Fibroblast of peridontal ligament (primary cell): Measurements from ENCODE around the gene CBLN3.

ENCODE experiments used
- DNase-seq: peaks from one replicate; pipeline ENCODE4 v3.0.0-alpha.2; 2010; ENCODE audit errors: extremely low read depth

Gene CBLN3

DNA sequence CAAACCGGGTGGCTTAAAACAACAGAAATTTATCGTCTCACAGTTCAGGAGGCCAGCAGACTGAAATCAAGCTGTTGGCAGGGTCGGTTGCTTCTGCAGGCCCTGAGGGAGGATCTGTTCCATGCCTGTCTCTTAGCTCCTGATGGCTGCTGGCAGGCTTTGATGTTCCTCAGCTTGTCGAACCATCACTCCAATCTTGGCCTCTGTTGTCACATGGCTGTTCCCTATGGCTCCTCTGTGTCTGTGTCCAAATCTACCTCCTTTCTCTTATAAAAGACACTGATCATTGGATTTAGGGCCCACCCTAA, 47.5 kb downstream of the CBLN3 start:
- DNase-seq: no peak

DNA sequence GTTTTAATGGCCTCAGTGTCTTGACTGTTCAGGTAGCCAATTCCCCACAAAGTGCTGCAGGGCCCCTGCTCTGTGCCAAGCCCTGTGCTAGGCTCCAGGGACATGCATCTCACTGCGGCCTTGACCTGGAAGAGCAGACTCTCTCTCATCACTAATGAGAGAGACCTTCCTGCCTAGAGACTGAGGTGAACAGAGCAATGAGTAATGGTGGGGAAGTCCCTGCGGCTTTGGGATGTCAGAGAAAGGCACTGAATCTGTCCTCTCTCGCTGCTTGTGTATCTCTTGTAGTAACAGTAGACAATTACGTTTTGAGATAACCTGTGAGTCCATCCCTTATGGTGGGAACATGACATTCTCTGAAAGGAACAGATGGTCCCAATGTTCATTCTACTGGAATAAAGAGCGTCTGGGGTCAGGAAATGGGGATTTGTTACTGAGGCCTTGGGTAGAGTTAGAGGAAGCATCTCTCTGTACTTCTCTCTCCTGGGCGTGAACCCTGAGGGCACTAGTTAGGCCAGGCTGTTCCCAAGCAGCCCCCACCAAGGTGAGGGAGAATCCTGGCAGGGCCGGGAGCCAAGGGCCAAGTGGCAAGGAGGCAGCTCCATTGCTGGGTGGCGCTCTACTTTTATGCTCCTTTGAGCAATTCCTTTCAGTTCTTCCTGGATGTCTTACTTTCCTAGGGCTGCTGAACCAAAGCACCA, 48.0 kb downstream of the CBLN3 start:
- DNase-seq: no peak

DNA sequence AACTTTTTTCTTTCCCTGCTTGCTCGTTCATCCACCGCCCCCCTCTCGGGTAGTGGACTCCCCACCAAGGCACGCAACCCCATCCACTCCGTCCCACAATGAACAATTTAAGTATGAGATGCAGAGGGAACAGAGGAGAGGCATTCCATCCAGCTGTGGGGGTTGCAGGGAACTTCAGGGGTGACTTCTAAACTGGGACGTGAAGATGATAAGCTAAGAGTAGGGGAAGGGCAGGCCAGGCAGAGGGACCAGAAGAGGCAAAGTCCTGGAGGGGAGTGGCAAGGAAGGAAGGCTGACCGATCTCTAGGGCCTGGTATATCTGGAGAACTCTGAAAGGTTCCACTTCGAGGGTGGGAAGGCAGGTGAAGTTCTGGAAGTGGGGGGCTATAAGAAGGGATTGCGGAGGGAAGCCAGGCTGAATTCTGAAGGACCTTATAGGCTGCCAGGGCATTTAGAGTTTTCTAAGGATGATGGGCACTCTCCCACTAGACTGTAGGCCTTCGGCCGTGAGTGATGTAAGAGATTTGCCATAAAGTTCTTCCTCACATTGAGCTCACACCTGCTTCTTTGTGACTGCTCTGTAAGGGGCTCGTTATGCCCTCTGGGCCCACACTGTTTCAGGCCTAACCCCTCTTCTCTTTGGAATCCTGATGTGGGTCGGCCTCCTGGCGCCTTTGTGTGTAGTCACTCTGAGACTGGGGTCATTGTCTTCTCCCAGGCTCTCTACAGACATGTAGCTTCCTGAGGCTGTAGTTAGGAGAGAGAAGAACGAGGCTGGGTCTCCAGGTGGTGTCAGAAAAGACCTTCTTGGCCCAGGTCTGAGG, 49.3 kb downstream of the CBLN3 start:
- DNase-seq: no peak

DNA sequence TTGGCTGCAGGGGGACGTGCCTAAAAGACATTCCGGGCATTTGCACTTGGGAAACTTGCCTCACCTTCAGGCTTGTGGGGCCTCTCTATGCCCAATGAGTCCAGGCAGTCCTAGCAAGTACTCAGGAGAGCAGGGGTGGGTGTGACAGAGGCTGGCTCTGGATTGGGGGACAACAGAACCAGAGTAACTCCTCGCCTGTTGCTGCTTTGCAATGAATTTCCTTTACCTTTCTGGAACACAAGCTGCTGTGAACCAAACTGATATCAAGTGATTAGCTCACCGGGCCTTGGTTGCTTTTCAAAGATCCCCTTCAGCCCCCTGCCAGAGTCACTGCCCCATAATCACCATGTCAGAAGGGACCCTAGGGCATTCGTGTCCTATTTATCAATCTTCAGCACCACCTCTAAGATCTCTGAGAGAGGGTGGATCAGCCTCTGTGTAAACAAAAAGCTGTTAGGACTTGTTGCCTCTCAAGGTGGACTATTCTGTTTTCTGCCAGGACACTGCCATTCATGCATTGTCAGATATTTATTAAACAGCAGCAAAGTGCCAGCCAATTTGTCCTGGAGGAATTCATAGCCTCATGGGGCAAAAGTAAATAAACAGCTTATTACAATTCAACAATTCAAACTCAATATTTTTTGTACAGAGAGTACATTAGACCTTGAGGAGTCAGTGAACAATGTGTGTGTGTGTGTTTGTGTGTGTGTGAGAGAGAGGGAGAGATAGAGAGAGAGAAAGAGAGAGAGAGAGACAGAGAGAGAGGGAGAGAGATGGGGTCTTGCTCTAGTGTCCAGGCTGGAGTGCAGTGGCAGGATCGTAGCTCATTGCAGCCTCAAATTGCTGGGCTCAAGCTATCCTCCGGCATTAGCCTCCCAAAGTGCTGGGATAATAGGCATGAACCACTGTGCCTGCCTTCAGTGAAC, 50.2 kb downstream of the CBLN3 start:
- no peak for DNase-seq

DNA sequence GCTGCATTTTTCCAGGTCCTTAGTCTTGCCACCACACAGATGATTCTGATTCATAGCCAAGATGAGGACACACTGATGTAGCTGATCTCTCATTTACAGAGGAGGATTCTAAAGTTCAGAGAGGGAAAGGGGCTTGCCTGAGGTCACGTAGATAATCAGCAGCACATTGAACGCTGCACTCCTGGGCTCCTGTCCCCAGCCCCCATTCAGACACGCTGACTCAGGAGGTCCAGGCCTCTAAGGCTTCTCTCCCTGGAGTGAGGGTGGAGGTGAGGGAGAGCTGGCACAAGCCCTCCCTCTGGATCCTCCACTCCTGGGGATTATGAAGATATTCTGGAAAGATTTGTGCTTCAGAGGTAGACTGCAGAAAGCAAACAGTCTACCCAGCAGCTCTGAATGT, 51.1 kb downstream of the CBLN3 start:
- DNase-seq: no peak

DNA sequence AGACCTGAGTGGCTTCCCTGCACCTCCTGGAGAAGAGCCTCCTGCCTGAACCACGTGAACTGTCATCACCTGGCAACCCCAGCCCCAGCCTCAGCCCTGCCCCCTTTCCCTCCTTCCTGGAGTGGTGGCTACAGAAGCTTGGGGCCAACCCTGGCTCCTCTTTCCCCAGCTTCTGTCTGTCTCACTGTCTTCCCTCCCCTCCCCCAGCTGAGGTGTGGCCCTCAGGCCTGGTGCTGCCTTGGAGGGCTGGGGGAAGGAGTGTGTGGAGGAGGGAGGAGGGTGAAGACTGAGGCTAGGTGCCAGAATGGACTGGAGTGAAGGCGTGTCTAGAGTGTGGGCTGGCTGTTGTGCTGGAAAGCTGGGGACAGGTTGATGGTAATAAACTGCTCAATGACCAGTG, 51.8 kb downstream of the CBLN3 start:
- DNase-seq: no peak

DNA sequence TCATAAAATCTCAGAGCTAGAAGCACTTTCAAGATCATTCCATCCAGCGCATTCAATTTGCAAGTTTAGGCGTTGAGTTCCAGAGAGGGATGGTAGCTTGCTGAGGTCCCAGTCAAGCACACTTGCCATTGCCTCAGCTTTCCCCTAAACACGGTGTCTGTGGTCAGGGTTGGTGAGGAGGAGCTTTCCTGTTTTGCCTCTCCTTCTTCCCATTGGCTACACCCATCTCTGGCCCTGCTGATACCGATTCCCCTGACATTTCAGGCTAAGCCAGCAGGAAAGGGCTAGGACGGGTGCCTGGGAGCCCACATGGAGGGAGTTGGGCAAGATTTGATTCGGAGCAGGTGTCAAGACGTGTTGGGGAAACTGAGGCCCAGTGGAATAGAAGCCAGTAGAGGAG, 52.3 kb downstream of the CBLN3 start:
- no peak for DNase-seq
